ENCODE results near the gene UNC13D. TPM values are rescaled to one million over a fixed set of nuclear protein-coding genes. Genes with fewer than 3 reads are reported as not detected.

Gene UNC13D
- total and polyA plus RNA-seq, 9 of the 15 experiments (the other 6 are each of a cell fraction or from before 2014, with no cell fraction given), result 0.86 to 244 (median 69.2) TPM

DNA sequence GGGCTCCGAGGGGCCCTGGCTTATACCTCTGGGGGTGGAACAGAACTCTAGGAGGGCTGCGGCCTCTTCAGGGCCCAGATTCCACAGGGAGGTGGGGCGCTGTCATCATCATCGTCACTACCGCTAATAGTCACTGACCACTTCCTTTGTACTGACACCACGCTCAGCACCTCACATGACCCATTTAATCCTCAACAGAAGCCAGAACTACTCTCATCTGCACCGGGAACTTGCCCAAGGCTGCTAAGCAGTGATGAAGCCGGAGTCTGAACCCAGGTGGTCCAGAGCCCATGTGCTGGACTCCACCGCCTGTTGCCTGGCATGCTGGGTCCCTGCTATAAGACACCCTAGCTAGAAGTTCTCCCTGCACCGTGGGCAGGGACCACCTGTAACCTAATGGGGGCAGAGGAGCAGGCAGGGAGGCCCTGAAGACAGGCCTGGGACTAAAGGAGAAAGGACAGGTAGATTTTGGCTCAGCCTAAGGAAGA, 12.0 kb downstream of the UNC13D start:
- BruUV-seq (replicated peaks), result no TSS peak
- no peaks in the 10 kb centered on the region for H3K9me3 ChIP-seq (replicated peaks; ENCODE audit: control insufficient read depth, insufficient read depth, low read depth, low read length)
- intact Hi-C loops (cut with micrococcal nuclease) (no loop called here), in situ Hi-C loops (cut with MboI) (no loop called here)
- peak overlapping the region in 1 of 2 experiments; percentile 81; a peak in 1 of 4 replicates for H3K9ac ChIP-seq (ENCODE audit: insufficient read depth in 1 of 2, low read depth in 2 of 2, low read length in 2 of 2)
- H3K4me1 ChIP-seq (replicated peaks in 1 of 2; ENCODE audit: control insufficient read depth in 2 of 2, insufficient read depth in 2 of 2, low read length in 2 of 2), result peaks cover 0 to 64% of the 10 kb centered on the region in 2 experiments; a peak in 3 of 5 replicates
- H3K4me3 ChIP-seq, result no peak overlapping the region
- peaks cover 95% of the 10 kb centered on the region; the same call in 2 of the 3 replicates for H3K36me3 ChIP-seq (ENCODE audit: control insufficient read depth, insufficient read depth, low read length)
- H3K27ac ChIP-seq (ENCODE audit: extremely low read depth, low read depth, low read length), result no peak overlapping the region
- DNase-seq (ENCODE audit: extremely low read depth in 1 of 4, low spot score in 3 of 4), result no peak
- no peak overlapping the region for H2AFZ ChIP-seq (ENCODE audit: low read depth, low read length)
- no peaks in the 10 kb centered on the region for H3K27me3 ChIP-seq (ENCODE audit: control insufficient read depth in 2 of 2, insufficient read depth in 2 of 2, low read length in 2 of 2)
- no peaks in the 10 kb centered on the region for H3K9me1 ChIP-seq (ENCODE audit: control insufficient read depth, insufficient read depth, low read length)
- no peak for ATAC-seq
- no peak for TF ChIP-seq PURB (CRISPR knock-in tag; IDR thresholded peaks at IDR 0.05; ENCODE audit: low read depth)
- TF ChIP-seq, protein P1, sequence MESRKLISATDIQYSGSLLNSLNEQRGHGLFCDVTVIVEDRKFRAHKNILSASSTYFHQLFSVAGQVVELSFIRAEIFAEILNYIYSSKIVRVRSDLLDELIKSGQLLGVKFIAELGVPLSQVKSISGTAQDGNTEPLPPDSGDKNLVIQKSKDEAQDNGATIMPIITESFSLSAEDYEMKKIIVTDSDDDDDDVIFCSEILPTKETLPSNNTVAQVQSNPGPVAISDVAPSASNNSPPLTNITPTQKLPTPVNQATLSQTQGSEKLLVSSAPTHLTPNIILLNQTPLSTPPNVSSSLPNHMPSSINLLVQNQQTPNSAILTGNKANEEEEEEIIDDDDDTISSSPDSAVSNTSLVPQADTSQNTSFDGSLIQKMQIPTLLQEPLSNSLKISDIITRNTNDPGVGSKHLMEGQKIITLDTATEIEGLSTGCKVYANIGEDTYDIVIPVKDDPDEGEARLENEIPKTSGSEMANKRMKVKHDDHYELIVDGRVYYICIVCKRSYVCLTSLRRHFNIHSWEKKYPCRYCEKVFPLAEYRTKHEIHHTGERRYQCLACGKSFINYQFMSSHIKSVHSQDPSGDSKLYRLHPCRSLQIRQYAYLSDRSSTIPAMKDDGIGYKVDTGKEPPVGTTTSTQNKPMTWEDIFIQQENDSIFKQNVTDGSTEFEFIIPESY (CRISPR knock-in tag; IDR thresholded peaks at IDR 0.05), result peak; percentile 59; the same call in 1 of the 2 replicates
- no peak for TF ChIP-seq FIP1L1 (IDR thresholded peaks at IDR 0.05; ENCODE audit: low read depth, low read length, poor library complexity, severe bottlenecking)
- peak; percentile 29; the same call in 1 of the 2 replicates for TF ChIP-seq GABPA (tag; conservative IDR thresholded peaks at IDR 0.05; ENCODE audit: low read depth)
- TF ChIP-seq, protein P2, sequence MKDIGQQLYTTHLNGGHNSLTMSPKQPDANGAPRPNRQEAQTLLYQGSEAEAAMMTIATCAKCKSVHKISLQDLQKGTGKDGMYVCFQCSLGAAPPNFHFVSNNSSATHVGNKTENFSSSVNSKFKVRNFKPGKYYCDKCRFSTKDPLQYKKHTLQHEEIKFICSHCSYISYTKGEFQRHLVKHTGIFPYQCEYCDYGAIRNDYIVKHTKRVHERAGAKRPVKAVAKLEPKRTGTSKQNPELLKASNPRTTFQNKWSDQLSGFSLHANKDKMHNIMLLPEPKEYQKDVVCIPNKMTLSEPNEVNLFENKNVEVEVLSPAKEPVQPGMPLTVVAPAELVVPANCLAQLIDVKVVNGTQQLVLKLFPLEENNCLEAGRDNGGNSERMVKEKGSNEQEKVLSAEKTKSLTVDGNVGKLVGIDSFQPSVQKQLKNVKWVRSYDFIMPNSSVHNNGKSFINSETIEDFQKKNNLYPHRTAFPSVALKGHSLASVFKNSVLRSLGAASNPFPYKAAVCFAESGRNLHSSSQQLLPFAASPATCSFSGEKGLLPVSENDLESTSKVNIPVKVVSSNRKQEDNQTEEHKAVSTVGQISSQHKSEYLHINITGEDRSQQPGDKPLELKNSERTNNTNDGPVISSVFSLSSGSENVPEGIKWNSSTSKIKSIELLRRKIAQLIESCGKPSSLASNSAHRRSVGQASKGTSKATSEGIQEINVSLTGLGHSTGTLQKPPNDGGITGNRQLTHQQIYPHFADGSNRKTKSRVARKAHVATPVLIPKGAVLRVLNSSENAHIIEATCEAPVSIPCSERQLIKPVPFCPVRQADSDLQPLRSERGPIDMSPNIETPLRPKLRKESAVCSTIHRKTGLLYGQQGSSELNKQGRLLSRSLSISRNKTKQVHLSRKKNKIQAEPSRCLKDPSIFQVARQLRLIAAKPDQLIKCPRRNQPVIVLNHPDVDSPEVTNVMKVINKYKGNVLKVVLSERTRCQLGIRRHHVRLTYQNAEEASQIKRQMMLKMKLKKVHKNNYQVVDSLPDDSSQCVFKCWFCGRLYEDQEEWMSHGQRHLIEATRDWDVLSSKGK (CRISPR knock-in tag; IDR thresholded peaks at IDR 0.05), result no peak
- TF ChIP-seq RBM34 (IDR thresholded peaks at IDR 0.05; ENCODE audit: borderline replicate concordance, insufficient read depth, low read length), result no peak
- no peak for TF ChIP-seq ATF1 (CRISPR knock-in tag; IDR thresholded peaks at IDR 0.05)
- TF ChIP-seq ATF1 (tag; IDR thresholded peaks at IDR 0.05), result no peak
- no peak for TF ChIP-seq ILK (tag; IDR thresholded peaks at IDR 0.05; ENCODE audit: borderline replicate concordance, low read depth)
- TF ChIP-seq, protein P3, sequence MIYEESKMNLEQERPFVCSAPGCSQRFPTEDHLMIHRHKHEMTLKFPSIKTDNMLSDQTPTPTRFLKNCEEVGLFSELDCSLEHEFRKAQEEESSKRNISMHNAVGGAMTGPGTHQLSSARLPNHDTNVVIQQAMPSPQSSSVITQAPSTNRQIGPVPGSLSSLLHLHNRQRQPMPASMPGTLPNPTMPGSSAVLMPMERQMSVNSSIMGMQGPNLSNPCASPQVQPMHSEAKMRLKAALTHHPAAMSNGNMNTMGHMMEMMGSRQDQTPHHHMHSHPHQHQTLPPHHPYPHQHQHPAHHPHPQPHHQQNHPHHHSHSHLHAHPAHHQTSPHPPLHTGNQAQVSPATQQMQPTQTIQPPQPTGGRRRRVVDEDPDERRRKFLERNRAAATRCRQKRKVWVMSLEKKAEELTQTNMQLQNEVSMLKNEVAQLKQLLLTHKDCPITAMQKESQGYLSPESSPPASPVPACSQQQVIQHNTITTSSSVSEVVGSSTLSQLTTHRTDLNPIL (CRISPR knock-in tag; IDR thresholded peaks at IDR 0.05), result no peak
- no peak for TF ChIP-seq CBFA2T2 (conservative IDR thresholded peaks at IDR 0.05)
- TF ChIP-seq ZNF41 (CRISPR knock-in tag; conservative IDR thresholded peaks at IDR 0.05), result no peak
- TF ChIP-seq CEBPG (CRISPR knock-in tag; IDR thresholded peaks at IDR 0.05), result no peak
- TF ChIP-seq CEBPG (tag; conservative IDR thresholded peaks at IDR 0.05 in 1 of 2, IDR thresholded peaks at IDR 0.05 in 1 of 2), result no peak
- TF ChIP-seq RBM22 (IDR thresholded peaks at IDR 0.05; ENCODE audit: low read depth, low read length, poor library complexity, severe bottlenecking), result no peak
- TF ChIP-seq TAF9B (IDR thresholded peaks at IDR 0.05; ENCODE audit: partially characterized antibody), result no peak
- CTCF ChIA-PET (ENCODE audit: low intra/inter-chr PET ratio), result no interaction called here
- 73% methylated on average over 8 of the region's 10 CpGs for WGBS (ENCODE audit: insufficient coverage, low coverage, missing lambda C conversion rate)
- no peak for FAIRE-seq
- H3K79me2 ChIP-seq (ENCODE audit: control insufficient read depth, insufficient read depth, low read length), result peaks cover 3% of the 10 kb centered on the region; the same call in 1 of the 3 replicates
- no peak overlapping the region for H3K4me2 ChIP-seq (ENCODE audit: insufficient read depth, low read length)
- POLR2A ChIA-PET, result interaction anchor here (0.6 to 4.8 kb wide), 6 partner anchors 11 to 261 kb away, joined by 3 to 46 read pairs (median 6); partner anchors contain the start of gene UNC13D
- H4K20me1 ChIP-seq (replicated peaks; ENCODE audit: control insufficient read depth, insufficient read depth, low read length), result 0 out of 2 replicates have a peak, but pooled peaks cover 4% of the 10 kb centered on the region
